Keratinocyte (primary cell): ENCODE measurements around the gene CLK3. TPM values are rescaled to one million over a fixed set of nuclear protein-coding genes. Genes with fewer than 3 reads are reported as not detected.

ENCODE experiments used
- DNase-seq: peaks from one replicate; pipeline ENCODE4 v3.0.0-alpha.2; 2011; ENCODE audit warnings: low read depth, missing footprints, low spot score
- FAIRE-seq: peaks from 2 replicates; lab custom pipeline; 2011; peaks lifted over from hg19 to GRCh38; lab: Jason Lieb, UNC
- H2AFZ ChIP-seq: 2 replicates; pipeline ENCODE4 v1.6.0; 2012; ENCODE audit warnings: low read length, control low read depth, inconsistent platforms; ENCODE audit not compliant: control insufficient read depth
- H3K27ac ChIP-seq: 2 replicates; pipeline ENCODE4 v1.5.1; 2011; ENCODE audit warnings: low read length; ENCODE audit not compliant: control insufficient read depth, insufficient read depth
- H3K27me3 ChIP-seq: 3 replicates; pipeline ENCODE4 v1.6.0; 2011; ENCODE audit warnings: low read length; ENCODE audit not compliant: control insufficient read depth, insufficient read depth; ENCODE audit errors: extremely low read depth
- H3K36me3 ChIP-seq, 2 experiments: 2 replicates in 1 of 2; 3 replicates in 1 of 2; pipeline ENCODE4 v1.5.1; 2011; ENCODE audit warnings: low read length in 2 of 2, mild to moderate bottlenecking in 1 of 2; ENCODE audit not compliant: control insufficient read depth in 2 of 2, insufficient read depth in 2 of 2; ENCODE audit errors: extremely low read depth in 1 of 2
- H3K4me1 ChIP-seq: 3 replicates; pipeline ENCODE4 v1.5.1; 2011; ENCODE audit warnings: low read length; ENCODE audit not compliant: control insufficient read depth, insufficient read depth; ENCODE audit errors: extremely low read depth
- H3K4me2 ChIP-seq: 3 replicates; pipeline ENCODE4 v1.6.0; 2011; ENCODE audit warnings: low read depth, low read length; ENCODE audit not compliant: control insufficient read depth, insufficient read depth; ENCODE audit errors: extremely low read depth
- H3K4me3 ChIP-seq, 3 experiments: fragments of 200-600 bp in 1 of 3; sonication (generic) in 1 of 3; 2 replicates in 2 of 3; 3 replicates in 1 of 3; pipeline ENCODE4 v1.5.1; 2011 to 2016; ENCODE audit warnings: low read length in 3 of 3, mild to moderate bottlenecking in 3 of 3, control low read depth in 2 of 3, inconsistent platforms in 1 of 3, low read depth in 1 of 3, mixed read lengths in 1 of 3, mixed run types in 1 of 3, moderate library complexity in 1 of 3; ENCODE audit not compliant: control insufficient read depth in 2 of 3, insufficient read depth in 2 of 3; ENCODE audit errors: extremely low read depth in 1 of 3
- H3K79me2 ChIP-seq: 2 replicates; pipeline ENCODE4 v1.6.0; 2012; ENCODE audit warnings: low read length; ENCODE audit not compliant: control insufficient read depth, insufficient read depth
- H3K9ac ChIP-seq: 3 replicates; pipeline ENCODE4 v1.6.0; 2011; ENCODE audit warnings: low read length; ENCODE audit not compliant: control insufficient read depth, insufficient read depth; ENCODE audit errors: extremely low read depth
- H3K9me1 ChIP-seq: 3 replicates; pipeline ENCODE4 v1.6.0; 2011; ENCODE audit warnings: low read length; ENCODE audit not compliant: control insufficient read depth, insufficient read depth; ENCODE audit errors: extremely low read depth
- H3K9me3 ChIP-seq: 2 replicates; pipeline ENCODE4 v1.5.1; 2012; ENCODE audit warnings: low read depth, low read length; ENCODE audit not compliant: control insufficient read depth
- H4K20me1 ChIP-seq: 3 replicates; pipeline ENCODE4 v1.6.0; 2011; ENCODE audit warnings: low read length; ENCODE audit not compliant: control insufficient read depth, insufficient read depth; ENCODE audit errors: extremely low read depth
- CTCF ChIP-seq, 3 experiments: IDR thresholded peaks in 1 of 3; conservative IDR thresholded peaks in 1 of 3; optimal IDR thresholded peaks in 1 of 3; 2 replicates in 2 of 3; 3 replicates in 1 of 3; pipeline versions ENCODE3 to v1.5.1; 2011; ENCODE audit warnings: low read length in 3 of 3, mild to moderate bottlenecking in 3 of 3, moderate library complexity in 2 of 3, control low read depth in 1 of 3, inconsistent platforms in 1 of 3; ENCODE audit not compliant: insufficient read depth in 2 of 3; ENCODE audit errors: extremely low read depth in 1 of 3
- EZH2 ChIP-seq: IDR thresholded peaks from one replicate; pipeline ENCODE4 v1.6.1; 2012; ENCODE audit warnings: inconsistent platforms, mild to moderate bottlenecking, low read length, moderate library complexity
- dilution Hi-C: fragments of 300-500 bp; cut with MboI; formaldehyde crosslinking; loops from one replicate; pipeline ENCODE4 v1.7.0; 2020; ENCODE audit warnings: low sequenced_read_pairs; ENCODE audit not compliant: extremely low pct_ligation_motif_present
- polyA plus RNA-seq, 5 experiments: library from polyadenylated mRNA; depleted of rRNA in 3 of 5; stranded (reverse) in 3 of 5; stranded (forward) in 1 of 5; unstranded in 1 of 5; fragments of >200 nt; gene quantifications; 1 replicate in 1 of 5; 2 replicates in 3 of 5; 3 replicates in 1 of 5; pipeline versions ENCODE4 v1.2.1 to v1.2.3, GENCODE V29; 2011 to 2012; ENCODE audit warnings: missing spikeins in 2 of 5, low read depth in 1 of 5, low replicate concordance in 1 of 5

Gene CLK3
- polyA plus RNA-seq, 1 donor (not counting 4 experiments of a cell fraction or from before 2014, with no cell fraction given): 61.2 TPM

- FAIRE-seq: peak; percentile 74
- peaks cover 5% of the 10 kb centered on the region for H4K20me1 ChIP-seq
Measured at GRCh38 chr15:74635228-74635627, 19.6 kb downstream of the CLK3 start.

GRCh38 chr15:74636984-74637383 lies 21.3 kb downstream of the CLK3 start:
- no peak overlapping the region for H3K4me3 ChIP-seq
- dilution Hi-C loops: no loop called here
- no peak overlapping the region for H3K27ac ChIP-seq
- H3K4me2 ChIP-seq: no peak overlapping the region
- H3K4me1 ChIP-seq: peaks cover 1% of the 10 kb centered on the region
- DNase-seq: no peak
- no peaks in the 10 kb centered on the region for H3K27me3 ChIP-seq
- FAIRE-seq: no peak
- peaks cover 3% of the 10 kb centered on the region for H3K79me2 ChIP-seq
- H2AFZ ChIP-seq: no peak overlapping the region
- peaks cover 28 to 42% of the 10 kb centered on the region in 2 experiments for H3K36me3 ChIP-seq
- peaks cover 4% of the 10 kb centered on the region for H4K20me1 ChIP-seq
- H3K9me3 ChIP-seq: no peaks in the 10 kb centered on the region
- TF ChIP-seq CTCF (optimal IDR thresholded peaks at IDR 0.05 in 1 of 3, IDR thresholded peaks at IDR 0.05 in 1 of 3, conservative IDR thresholded peaks at IDR 0.05 in 1 of 3; ENCODE audit: extremely low read depth in 1 of 3, insufficient read depth in 2 of 3, low read length in 3 of 3) (no peak), EZH2 (no peak)
- no peak overlapping the region for H3K9ac ChIP-seq
- H3K9me1 ChIP-seq: no peaks in the 10 kb centered on the region

More at GRCh38 chr15:74635228-74635627, 19.6 kb downstream of the CLK3 start:
- no peaks in the 10 kb centered on the region for H3K79me2 ChIP-seq
- dilution Hi-C loops: no loop called here
- H3K4me1 ChIP-seq: no peaks in the 10 kb centered on the region
- no peak overlapping the region for H3K4me3 ChIP-seq
- DNase-seq: peak; percentile 44
- peaks cover 26 to 51% of the 10 kb centered on the region in 2 experiments for H3K36me3 ChIP-seq
- no peak overlapping the region for H3K9ac ChIP-seq
- H3K27ac ChIP-seq: no peak overlapping the region
- H2AFZ ChIP-seq: no peak overlapping the region
- no peaks in the 10 kb centered on the region for H3K9me3 ChIP-seq
- H3K9me1 ChIP-seq: no peaks in the 10 kb centered on the region
- no peak overlapping the region for H3K4me2 ChIP-seq
- TF ChIP-seq CTCF (optimal IDR thresholded peaks at IDR 0.05 in 1 of 3, IDR thresholded peaks at IDR 0.05 in 1 of 3, conservative IDR thresholded peaks at IDR 0.05 in 1 of 3; ENCODE audit: extremely low read depth in 1 of 3, insufficient read depth in 2 of 3, low read length in 3 of 3) (peak; percentile 73 to 99 (median 97)), EZH2 (no peak)
- H3K27me3 ChIP-seq: no peaks in the 10 kb centered on the region
